GM19238 (cell line): ENCODE measurements around the gene AATK.

ENCODE experiments used
- DNase-seq: peaks from one replicate; pipeline ENCODE4 v3.0.0; 2011; ENCODE audit warnings: low spot score; ENCODE audit not compliant: insufficient read length

Gene AATK

GRCh38 chr17:81129289-81129688 is 36.7 kb downstream of the AATK start:
- DNase-seq = no peak

- no peak for DNase-seq
These were observed 37.2 kb downstream of the AATK start for GRCh38 chr17:81128774-81129173.

GRCh38 chr17:81128338-81128737 is 37.7 kb downstream of the AATK start:
- DNase-seq = no peak

GRCh38 chr17:81127526-81128177 is 38.4 kb downstream of the AATK start:
- DNase-seq = no peak

GRCh38 chr17:81127133-81127455 is 38.9 kb downstream of the AATK start:
- DNase-seq = no peak

DNA sequence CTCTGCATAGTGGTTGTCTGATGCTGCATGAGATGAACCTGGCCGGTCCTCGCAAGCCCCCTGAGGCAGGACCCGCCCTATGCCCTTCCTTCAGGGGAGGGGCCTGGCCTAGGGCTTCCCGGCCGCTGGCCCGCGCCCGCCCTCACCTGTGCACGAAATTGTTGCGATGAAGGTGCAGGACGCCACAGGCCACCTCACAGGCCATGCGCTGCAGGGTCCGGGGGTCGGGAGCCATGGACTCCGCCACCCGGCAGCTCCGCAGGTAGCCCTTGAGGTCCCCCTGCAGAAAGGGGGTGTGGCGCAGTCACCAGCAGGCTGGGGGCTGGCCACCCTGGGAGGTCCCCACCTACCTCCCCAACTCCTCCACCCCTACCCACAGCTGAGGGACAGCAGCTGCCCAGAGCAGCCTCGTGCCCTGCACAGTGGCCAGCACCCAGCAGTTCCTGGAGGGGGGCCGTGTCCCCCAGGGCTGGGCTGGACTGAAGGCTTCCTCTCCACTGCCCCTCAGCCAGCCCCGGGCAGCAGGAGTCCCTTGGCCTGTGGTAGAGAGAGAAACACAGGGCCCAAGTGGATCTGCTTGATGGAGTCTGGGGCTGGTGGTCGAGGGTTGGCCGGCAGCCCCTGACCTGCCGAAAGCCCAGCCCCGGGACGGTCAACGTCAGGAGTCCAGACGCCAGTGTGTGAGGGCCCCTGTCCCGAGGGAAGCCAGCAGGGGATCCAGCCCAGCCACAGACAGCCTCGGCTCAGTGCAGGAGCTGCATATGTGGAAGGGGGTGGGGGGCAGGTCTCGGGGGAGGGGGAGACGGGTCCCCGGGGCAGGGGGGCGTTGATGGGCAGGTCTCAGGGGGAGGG is 39.5 kb downstream of the AATK start:
- no peak for DNase-seq

GRCh38 chr17:81125573-81126081 is 40.4 kb downstream of the AATK start:
- DNase-seq = no peak

- DNase-seq = no peak
These were observed 41.6 kb downstream of the AATK start for GRCh38 chr17:81124377-81124776.

DNA sequence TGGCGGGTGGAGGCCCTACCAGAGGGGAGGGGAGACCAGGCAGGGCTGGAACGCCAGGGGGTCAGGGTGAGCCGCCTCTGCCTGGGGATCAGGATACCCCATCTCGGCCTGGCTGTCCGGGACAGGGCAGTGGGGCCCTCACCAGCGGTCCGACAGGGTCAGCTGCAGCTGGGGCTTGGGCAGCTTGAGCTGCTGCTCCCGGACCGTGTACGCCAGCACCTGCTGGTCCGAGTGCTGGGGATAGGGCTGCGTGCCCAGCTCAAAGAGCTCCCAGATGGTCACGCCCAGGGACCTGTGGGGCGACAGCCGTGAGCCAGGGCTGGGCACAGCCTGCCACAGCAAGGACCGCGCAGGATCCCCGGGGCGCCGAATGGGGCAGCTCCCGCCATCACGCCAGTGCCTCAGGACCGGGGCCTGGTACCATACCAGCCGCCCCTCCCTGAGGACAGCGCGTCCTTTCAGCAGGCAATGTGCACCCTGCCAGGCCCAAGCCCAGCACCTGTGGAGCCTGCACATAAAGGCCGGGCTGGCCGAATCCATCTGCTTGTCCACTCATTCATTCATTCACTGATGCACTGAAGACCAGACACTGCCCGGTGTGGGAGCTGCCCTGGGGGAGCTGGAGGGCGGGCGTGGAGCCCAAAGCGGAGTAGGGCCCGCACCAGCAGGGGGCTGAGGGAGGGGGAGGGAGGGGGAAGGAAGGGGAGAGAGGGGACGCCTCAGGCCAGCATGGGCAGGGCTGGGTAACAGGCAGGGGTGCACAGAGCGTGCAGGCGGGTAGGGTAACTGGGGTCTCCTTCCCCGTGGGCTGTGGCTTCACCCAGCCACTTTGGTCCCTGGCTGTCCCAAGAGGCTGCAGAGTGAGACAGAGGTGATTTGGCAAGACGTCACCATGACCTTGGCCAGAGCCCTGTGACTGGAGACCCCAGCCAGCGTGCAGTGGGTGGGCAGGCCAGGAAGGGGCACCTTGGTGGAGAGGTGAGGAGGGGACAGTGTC is 42.7 kb downstream of the AATK start:
- no peak for DNase-seq

DNA sequence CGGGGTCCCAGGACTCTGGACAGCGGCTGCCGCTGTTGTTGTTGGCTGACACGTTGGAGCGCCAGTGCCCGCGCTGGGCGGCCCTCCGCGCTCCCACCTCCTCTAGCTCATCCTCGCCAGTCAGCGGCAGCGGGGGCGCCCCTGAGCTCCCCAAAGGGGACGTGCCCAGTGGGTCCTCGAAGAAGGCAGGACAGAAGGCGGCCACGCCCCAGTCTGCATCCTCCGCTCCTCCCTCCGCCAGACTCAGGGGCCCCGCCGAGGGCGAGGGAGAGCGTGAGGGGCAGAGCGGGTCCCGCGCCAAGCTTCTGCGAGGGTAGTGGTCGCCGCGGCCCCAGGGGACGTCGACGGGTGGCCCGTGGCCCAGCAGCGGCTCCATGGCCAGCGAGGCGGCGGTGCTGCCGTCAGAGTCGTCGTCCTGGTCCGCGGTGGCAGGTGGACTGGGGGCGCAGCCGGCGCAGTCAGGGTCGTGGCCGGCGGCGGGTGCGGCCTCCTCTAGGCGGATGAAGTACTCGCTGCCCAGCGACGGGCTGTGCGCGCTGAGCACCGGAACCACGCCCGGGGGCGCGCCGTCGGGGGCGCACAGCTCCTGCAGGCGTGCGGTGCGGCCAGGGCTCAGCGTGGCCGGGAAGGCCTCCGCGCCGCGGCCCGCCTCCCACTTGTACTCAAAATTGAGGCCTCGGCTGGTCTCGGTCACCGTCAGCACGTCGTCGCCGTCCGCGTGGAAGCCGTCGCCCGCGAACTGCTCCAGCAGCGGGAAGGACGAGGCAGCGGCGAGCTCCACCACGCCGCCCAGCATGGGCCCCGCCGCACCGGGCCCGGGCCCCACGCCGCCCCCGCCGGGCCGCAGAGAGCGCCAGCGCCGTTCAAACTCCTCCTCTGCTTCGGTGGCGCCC is 43.9 kb downstream of the AATK start:
- DNase-seq = no peak

GRCh38 chr17:81120695-81121621 is 45.1 kb downstream of the AATK start:
- no peak for DNase-seq

GRCh38 chr17:81120149-81120484 is 45.9 kb downstream of the AATK start:
- DNase-seq = no peak

DNA sequence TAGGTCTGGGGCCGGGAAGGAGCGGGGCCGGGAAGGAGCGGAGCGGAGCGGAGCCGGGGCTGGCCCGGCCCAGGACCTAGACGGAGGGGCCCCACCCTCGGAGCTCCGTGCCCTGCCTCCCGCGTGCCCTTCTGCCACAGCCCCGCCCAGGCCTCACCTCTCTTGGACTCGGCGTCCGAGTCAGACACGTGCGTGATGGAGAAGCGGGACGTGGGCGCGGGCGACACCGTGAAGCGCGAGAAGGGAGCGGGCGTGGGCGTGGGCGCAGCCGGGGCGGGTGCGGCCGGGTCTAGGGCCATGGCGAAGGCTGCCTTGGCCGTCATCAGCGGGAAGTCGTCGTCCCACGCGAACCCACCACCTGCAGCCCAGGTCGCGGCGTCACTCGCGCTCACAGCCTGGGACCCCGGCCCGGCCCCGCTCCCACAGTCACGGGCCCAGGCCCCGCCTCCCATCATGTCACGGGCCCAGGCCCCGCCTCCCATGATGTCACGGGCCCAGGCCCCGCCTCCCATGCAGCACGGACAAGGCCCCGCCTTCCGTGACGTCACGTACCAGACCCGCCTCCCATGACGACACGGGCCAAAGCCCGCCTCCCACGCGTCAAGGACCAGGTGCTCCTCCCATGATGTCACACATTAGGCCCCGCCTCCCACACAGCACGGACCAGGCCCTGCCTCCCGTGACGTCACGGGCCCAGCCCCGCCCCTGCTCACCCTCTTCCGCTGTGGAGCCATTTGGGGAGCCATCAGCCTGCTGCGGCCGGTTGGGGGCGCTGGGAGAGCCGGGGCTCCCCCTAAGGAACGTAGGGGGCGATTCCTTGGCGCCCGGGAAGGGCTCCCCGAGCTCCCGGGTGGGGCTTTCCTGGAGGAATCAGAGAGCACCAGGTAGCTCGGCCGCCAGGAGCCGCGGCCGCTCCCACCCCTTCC is 46.5 kb downstream of the AATK start:
- DNase-seq = peak; percentile 78

DNA sequence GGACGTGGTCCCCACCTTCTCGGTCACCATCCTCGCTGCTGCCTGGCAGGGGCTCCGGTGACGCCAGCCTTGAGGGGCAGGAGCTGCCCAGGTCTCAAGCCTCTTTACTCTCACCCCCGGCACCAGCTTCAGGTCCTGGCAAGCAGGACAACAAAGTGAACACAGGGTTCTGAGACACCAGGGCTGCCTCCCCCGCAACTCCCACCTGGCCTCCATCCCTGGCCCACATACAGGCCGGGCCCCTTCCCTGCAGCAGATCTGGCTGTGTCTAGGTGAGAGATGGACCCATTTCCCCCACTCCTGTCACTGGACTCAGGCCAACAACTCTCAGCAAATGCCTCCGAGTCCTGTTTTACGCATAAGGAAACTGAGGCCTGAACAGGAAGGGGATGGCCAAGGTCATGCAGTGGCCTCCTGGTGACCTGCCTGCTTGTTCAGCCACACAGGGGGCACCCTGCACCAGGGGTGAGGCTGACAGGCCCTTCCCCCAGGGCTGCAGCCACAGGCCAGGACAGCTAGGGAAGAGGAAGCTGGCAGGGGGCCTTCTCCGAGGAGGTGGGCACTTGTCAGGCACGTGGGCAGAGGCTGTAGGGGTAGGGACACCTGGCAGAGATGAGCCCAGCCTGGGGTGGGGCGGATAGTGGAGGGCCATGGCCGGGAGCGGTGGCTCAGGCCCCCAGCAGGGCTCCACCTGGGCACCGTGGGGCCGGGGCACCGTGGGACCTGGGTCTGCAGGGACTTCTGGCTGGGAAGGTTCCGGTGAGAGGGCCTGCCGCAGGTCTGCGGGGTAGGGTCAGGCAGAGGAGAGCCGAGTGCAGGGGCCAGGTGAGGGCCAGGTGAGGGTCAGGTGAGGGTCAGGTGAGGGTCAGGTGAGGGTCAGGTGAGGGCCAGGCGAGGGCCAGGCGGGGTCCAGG is 47.5 kb downstream of the AATK start:
- no peak for DNase-seq

DNA sequence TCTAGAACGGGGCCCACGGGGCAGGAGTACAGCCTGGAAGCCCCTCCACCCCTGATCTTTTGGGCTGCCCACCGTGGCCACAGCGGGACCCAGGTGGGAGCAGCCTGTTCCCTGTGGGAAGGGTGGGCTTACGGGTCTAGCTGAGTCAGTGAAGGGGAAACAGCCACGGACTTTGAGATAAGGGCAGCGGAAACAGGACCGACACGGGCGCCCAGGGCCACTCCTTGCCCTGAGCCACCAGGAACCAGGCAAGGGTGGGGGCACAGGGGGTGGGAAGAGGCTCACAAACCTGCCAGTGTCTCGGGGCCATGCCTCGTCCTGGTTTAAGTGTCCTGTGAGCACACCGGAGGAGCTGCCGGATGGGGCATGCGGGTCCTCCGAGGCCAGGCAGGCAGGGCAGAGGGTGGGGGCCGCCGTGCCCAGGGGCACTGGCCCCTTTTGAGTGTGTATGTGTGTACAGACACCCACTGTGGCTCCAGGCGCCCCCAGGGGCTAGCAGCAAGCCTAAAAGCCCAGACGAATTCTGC is 48.3 kb downstream of the AATK start:
- no peak for DNase-seq

DNA sequence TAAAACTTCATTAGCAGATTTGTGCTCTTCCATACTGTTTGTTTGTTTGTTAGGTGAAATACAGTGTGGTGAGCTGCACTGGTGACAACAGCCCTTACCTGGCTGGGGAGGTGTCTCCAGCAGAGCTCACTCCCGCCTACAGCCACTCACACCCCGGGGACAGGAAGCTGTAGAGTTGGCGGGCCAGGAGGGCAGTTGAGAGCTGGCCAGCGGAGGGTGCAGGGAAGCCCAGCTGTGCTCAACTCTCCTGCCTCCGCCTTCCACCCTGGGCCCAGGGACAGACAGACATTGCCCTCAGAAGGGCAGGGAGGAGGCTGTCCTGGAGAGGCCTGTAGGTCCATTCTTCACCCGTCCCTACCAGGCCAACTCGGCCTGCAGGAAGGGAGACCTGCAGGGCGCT is 49.3 kb downstream of the AATK start:
- DNase-seq = no peak

- DNase-seq = no peak
These were observed 50.1 kb downstream of the AATK start for GRCh38 chr17:81115749-81116464.
